Karpas-422 (cell line): ENCODE measurements around the gene DSE. TPM values are rescaled to one million over a fixed set of nuclear protein-coding genes. Genes with fewer than 3 reads are reported as not detected.

ENCODE experiments used
- DNase-seq: peaks from one replicate; pipeline ENCODE4 v3.0.0-alpha.2; 2015
- H2AFZ ChIP-seq: fragments of 200-600 bp; sonication (generic); 2 replicates; pipeline ENCODE4 v1.6.1; 2014; ENCODE audit warnings: antibody characterized with exemption, low read length, mixed read lengths
- H3K27ac ChIP-seq: fragments of 200-600 bp; sonication (generic); 2 replicates; pipeline ENCODE4 v1.5.1; 2014; ENCODE audit warnings: mild to moderate bottlenecking, low read length, moderate library complexity
- H3K27me3 ChIP-seq: fragments of 200-600 bp; sonication (generic); 2 replicates; pipeline ENCODE4 v1.6.1; 2014; ENCODE audit warnings: low read length, mixed read lengths
- H3K36me3 ChIP-seq: fragments of 200-600 bp; sonication (generic); 2 replicates; pipeline ENCODE4 v1.6.1; 2014; ENCODE audit warnings: low read length, mixed read lengths; ENCODE audit not compliant: insufficient read depth
- H3K4me1 ChIP-seq: fragments of 200-600 bp; sonication (generic); 2 replicates; pipeline ENCODE4 v1.6.1; 2014; ENCODE audit warnings: mild to moderate bottlenecking, low read length, mixed read lengths
- H3K4me2 ChIP-seq: fragments of 200-600 bp; sonication (generic); 2 replicates; pipeline ENCODE4 v1.6.1; 2014; ENCODE audit warnings: low read length, low read depth, mild to moderate bottlenecking; ENCODE audit not compliant: poor library complexity, severe bottlenecking
- H3K4me3 ChIP-seq: fragments of 200-600 bp; sonication (generic); 2 replicates; pipeline ENCODE4 v1.5.1; 2014; ENCODE audit warnings: mild to moderate bottlenecking, antibody characterized with exemption, low read length, mixed read lengths
- H3K79me2 ChIP-seq: fragments of 200-600 bp; sonication (generic); 2 replicates; pipeline ENCODE4 v1.6.1; 2014; ENCODE audit warnings: mild to moderate bottlenecking, low read length, mixed read lengths
- H3K9ac ChIP-seq: fragments of 200-600 bp; sonication (generic); 2 replicates; pipeline ENCODE4 v1.6.0; 2014; ENCODE audit warnings: low read length
- H3K9me2 ChIP-seq: fragments of 200-600 bp; sonication (generic), shearing (Covaris generic); replicated peaks from 2 replicates; pipeline ENCODE4 v1.6.0; 2014; ENCODE audit warnings: mild to moderate bottlenecking, low read length, moderate library complexity; ENCODE audit not compliant: insufficient read depth
- H3K9me3 ChIP-seq: fragments of 300-700, 200-600 bp; sonication (generic); 2 replicates; pipeline ENCODE4 v1.6.1; 2014; ENCODE audit warnings: low read length, mixed read lengths
- H4K20me1 ChIP-seq: fragments of 200-600 bp; sonication (generic); 2 replicates; pipeline ENCODE4 v1.6.1; 2014; ENCODE audit warnings: mild to moderate bottlenecking, antibody characterized with exemption, low read length, low read depth; ENCODE audit not compliant: insufficient read depth
- total RNA-seq: library from RNA; depleted of rRNA; stranded (reverse); fragments of >200 nt; shearing (Covaris generic); gene quantifications from 2 replicates; pipeline ENCODE4 v1.2.3, GENCODE V29; 2014; ENCODE audit warnings: low replicate concordance

Gene DSE
- total RNA-seq, 1 experiment from 2014 or later: 7.5 TPM

DNA sequence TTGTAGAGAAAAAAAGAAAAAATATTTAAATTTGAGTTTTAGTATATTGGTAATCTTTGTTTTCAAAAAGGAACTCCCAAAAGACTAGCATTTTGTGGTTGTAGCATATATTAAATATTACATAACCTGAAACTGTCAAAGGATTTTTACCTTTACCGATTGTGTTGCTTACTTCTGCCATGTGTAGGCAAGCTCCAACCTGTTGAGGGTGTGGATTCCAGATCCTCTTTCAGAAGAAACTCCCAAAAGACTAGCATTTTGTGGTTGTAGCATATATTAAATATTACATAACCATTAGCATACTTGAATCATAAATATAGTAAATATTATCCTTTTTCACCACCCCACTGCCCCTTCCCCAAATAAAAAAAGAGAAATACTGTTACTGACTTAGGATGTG is 3.2 kb downstream of the DSE start:
- Histone ChIP-seq H3K36me3 (no peaks in the 10 kb centered on the region), H3K27ac (no peak overlapping the region), H2AFZ (no peak overlapping the region), H3K27me3 (no peaks in the 10 kb centered on the region), H3K4me2 (no peak overlapping the region), H3K79me2 (no peaks in the 10 kb centered on the region), H3K9ac (no peak overlapping the region), H3K4me3 (no peak overlapping the region), H3K9me2 (no peaks in the 10 kb centered on the region), H3K9me3 (no peaks in the 10 kb centered on the region), H4K20me1 (0 out of 2 replicates have a peak, but pooled peaks cover 16% of the 10 kb centered on the region), H3K4me1 (peaks cover 22% of the 10 kb centered on the region)
- DNase-seq: no peak

DNA sequence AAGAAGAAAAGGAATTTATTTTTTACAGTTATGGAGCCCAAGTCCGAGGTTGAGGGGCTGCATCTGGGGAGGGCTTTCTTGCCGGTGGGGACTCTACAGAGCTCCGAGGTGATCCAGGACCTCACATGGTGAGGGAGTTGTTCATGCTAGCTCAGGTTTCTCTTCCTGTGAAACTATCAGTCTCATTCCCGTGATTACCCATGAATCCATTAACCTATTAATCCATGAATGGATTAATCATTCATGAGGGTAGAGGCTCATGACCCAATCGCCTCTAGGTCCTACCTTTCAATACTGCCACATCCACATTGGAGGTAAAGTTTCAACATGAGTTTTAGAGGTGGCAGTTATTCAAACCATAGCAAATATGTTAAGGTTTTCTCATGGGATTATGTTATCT is 3.8 kb downstream of the DSE start:
- Histone ChIP-seq H3K27me3 (no peaks in the 10 kb centered on the region), H3K9me2 (no peaks in the 10 kb centered on the region), H3K9me3 (no peaks in the 10 kb centered on the region), H3K4me1 (peaks cover 15% of the 10 kb centered on the region), H3K4me3 (no peak overlapping the region), H3K79me2 (no peaks in the 10 kb centered on the region), H3K27ac (no peak overlapping the region), H4K20me1 (0 out of 2 replicates have a peak, but pooled peaks cover 15% of the 10 kb centered on the region), H3K36me3 (no peaks in the 10 kb centered on the region), H3K9ac (no peak overlapping the region), H2AFZ (no peak overlapping the region), H3K4me2 (no peak overlapping the region)
- DNase-seq: no peak

DNA sequence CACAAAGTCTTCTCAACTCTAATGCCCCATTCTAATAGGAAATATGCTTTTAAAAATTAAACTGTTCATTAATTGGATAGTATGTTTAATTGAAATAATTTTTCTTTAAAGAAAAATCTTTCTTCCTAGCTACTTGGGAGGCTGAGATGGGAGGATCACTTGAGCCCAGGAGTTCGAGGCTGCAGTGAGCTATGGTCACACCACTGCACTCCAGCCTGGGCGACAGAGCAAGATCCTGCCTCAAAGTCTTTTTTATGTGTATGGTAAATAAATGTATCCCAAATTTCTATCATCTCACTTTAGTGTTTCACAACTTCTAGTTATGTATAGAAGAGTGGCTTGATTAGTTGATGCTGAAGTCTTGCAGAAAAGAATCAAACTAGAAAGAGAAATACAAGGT is 4.5 kb downstream of the DSE start:
- no peak overlapping the region for H2AFZ ChIP-seq
- no peaks in the 10 kb centered on the region for H3K9me3 ChIP-seq
- H3K27ac ChIP-seq: no peak overlapping the region
- H3K4me3 ChIP-seq: no peak overlapping the region
- no peak for DNase-seq
- H3K9me2 ChIP-seq: no peaks in the 10 kb centered on the region
- no peak overlapping the region for H3K9ac ChIP-seq
- H4K20me1 ChIP-seq: 0 out of 2 replicates have a peak, but pooled peaks cover 11% of the 10 kb centered on the region
- H3K27me3 ChIP-seq: no peaks in the 10 kb centered on the region
- H3K4me2 ChIP-seq: no peak overlapping the region
- H3K4me1 ChIP-seq: peaks cover 8% of the 10 kb centered on the region
- no peaks in the 10 kb centered on the region for H3K79me2 ChIP-seq
- H3K36me3 ChIP-seq: no peaks in the 10 kb centered on the region

DNA sequence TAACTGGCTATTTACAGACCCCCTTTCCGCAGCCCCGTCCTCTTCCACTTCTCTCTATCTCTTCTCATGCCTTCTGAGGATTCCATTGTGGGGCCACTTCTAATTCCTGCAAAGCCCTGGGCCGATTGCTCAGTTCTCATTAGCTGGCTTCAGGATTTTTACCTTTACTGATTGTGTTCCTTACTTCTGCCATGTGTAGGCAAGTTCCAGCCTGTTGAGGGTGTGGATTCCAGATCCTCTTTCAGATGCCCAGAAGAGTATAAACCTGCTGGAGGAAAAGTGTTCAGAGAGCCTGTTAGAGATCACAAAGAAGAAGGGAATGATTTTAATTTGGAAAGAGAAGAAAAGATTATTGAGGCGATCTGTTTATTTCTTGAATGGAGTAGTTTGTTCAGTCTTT is 5.4 kb downstream of the DSE start:
- DNase-seq: no peak
- Histone ChIP-seq H3K9ac (no peak overlapping the region), H3K27me3 (no peaks in the 10 kb centered on the region), H3K79me2 (no peaks in the 10 kb centered on the region), H3K4me1 (no peaks in the 10 kb centered on the region), H3K4me2 (no peak overlapping the region), H3K4me3 (no peak overlapping the region), H3K9me3 (no peaks in the 10 kb centered on the region), H3K27ac (no peak overlapping the region), H3K36me3 (no peaks in the 10 kb centered on the region), H3K9me2 (no peaks in the 10 kb centered on the region), H4K20me1 (0 out of 2 replicates have a peak, but pooled peaks cover 9% of the 10 kb centered on the region), H2AFZ (no peak overlapping the region)

DNA sequence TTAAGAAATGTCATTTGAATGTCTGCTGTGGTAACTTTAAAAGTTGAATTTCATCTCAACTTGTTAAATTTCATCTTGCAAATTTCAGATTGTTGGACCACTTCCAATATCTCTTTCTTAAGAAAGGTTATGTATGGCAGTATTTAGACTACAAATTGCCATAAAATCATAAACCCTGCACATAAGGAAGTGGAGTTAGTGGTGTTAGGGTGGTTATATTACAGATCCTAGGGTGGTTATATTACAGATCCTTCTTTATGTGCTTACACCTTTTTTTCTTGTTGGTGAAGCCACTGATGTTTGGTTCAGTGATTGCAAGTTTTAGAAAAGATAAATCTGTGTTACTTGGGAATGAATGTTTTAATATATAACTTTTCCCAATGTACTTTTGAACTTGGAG is 9.0 kb downstream of the DSE start:
- no peaks in the 10 kb centered on the region for H3K79me2 ChIP-seq

DNA sequence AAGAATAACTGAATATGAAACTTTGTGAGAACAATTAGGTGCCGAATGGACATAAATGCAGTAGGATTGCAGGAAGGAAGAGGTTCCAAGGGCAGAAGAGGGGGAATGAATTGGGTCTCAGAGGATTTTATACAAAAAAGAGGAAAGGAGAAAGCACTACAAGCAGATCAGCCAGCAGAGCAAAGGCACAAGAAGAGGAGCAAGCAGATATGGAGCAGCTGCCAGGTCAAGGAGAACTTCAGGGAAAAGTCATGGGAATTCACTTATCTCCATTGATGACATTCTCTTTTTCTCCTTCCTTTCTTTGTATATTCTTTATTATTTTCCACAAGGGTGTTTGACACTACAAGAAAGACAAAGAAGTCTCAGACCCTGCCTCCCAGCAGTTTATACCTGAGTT is 9.6 kb downstream of the DSE start:
- Histone ChIP-seq H2AFZ (no peak overlapping the region), H3K4me3 (no peak overlapping the region), H3K27ac (no peak overlapping the region), H3K9ac (no peak overlapping the region), H3K36me3 (no peaks in the 10 kb centered on the region), H3K79me2 (no peaks in the 10 kb centered on the region), H3K9me3 (no peaks in the 10 kb centered on the region), H3K27me3 (no peaks in the 10 kb centered on the region), H3K9me2 (no peaks in the 10 kb centered on the region), H4K20me1 (no peaks in the 10 kb centered on the region), H3K4me1 (no peaks in the 10 kb centered on the region), H3K4me2 (no peak overlapping the region)
- DNase-seq: no peak

More for the DNA sequence above, 9.0 kb downstream of the DSE start:
- H3K4me3 ChIP-seq: no peak overlapping the region
- no peaks in the 10 kb centered on the region for H3K4me1 ChIP-seq
- no peaks in the 10 kb centered on the region for H3K27me3 ChIP-seq
- H3K9ac ChIP-seq: no peak overlapping the region
- H3K9me3 ChIP-seq: no peaks in the 10 kb centered on the region
- H3K9me2 ChIP-seq: no peaks in the 10 kb centered on the region
- H2AFZ ChIP-seq: no peak overlapping the region
- no peaks in the 10 kb centered on the region for H3K36me3 ChIP-seq
- 0 out of 2 replicates have a peak, but pooled peaks cover 1% of the 10 kb centered on the region for H4K20me1 ChIP-seq
- DNase-seq: no peak
- H3K27ac ChIP-seq: no peak overlapping the region
- H3K4me2 ChIP-seq: no peak overlapping the region

DNA sequence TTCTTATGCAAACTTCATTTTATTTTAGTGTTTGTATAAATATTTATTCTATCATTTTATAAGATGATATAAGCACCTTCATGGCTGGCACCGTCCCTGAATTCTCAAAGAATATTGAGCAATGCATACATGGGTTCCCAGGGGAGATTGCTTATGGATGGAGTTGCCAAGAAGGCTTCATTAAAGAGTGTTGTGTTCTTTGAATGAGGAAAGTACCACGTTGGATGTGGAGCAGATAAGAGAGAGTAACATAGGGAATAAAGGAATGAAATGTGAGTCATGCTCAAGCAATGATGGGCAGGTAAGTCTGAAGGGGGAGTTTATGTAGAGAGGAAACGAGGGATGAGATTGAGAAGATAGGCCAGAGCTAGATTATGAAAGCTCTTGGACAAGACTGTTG is 10.3 kb downstream of the DSE start:
- no peak for DNase-seq
- Histone ChIP-seq H3K79me2 (no peaks in the 10 kb centered on the region), H3K9me2 (no peaks in the 10 kb centered on the region), H3K4me2 (no peak overlapping the region), H3K4me1 (no peaks in the 10 kb centered on the region), H2AFZ (no peak overlapping the region), H3K36me3 (no peaks in the 10 kb centered on the region), H3K9me3 (no peaks in the 10 kb centered on the region), H4K20me1 (no peaks in the 10 kb centered on the region), H3K4me3 (no peak overlapping the region), H3K27ac (no peak overlapping the region), H3K27me3 (no peaks in the 10 kb centered on the region), H3K9ac (no peak overlapping the region)

DNA sequence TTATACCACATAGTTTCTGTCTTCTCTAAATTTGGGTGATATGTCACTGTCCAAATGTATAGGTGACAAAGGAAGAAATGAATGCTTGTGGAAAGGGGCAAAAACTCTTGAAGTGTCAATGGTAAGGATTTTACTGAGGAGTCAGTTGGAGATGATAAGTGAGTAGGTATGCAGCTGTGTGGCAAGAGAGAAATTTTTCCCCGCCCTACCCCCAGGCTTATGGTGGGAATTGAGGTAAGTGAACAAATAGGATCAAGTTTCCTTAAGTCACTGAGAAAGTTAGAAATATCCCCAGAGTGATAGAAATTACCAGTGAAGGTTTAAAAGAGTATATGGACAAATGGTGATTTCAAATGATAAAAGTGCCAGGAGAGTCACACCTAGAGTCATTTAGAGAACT is 11.8 kb downstream of the DSE start:
- no peaks in the 10 kb centered on the region for H3K4me1 ChIP-seq
- no peaks in the 10 kb centered on the region for H3K79me2 ChIP-seq
- no peak overlapping the region for H3K4me3 ChIP-seq
- DNase-seq: no peak
- no peaks in the 10 kb centered on the region for H3K9me2 ChIP-seq
- no peaks in the 10 kb centered on the region for H3K9me3 ChIP-seq
- no peaks in the 10 kb centered on the region for H4K20me1 ChIP-seq
- no peaks in the 10 kb centered on the region for H3K27me3 ChIP-seq
- no peak overlapping the region for H3K9ac ChIP-seq
- H3K4me2 ChIP-seq: no peak overlapping the region
- no peak overlapping the region for H2AFZ ChIP-seq
- H3K36me3 ChIP-seq: no peaks in the 10 kb centered on the region
- no peak overlapping the region for H3K27ac ChIP-seq
